ENCODE results near the gene ADCYAP1R1. TPM values are rescaled to one million over a fixed set of nuclear protein-coding genes. Genes with fewer than 3 reads are reported as not detected.
A peak's percentile ranks its signal among the peaks of the same experiment; 100 is the strongest.

ADCYAP1R1 gene
- total RNA-seq: not detected
- not detected for polyA plus RNA-seq
- total RNA-seq: 0 to 0.17 (median 0) reads per million in 6 experiments

DNA sequence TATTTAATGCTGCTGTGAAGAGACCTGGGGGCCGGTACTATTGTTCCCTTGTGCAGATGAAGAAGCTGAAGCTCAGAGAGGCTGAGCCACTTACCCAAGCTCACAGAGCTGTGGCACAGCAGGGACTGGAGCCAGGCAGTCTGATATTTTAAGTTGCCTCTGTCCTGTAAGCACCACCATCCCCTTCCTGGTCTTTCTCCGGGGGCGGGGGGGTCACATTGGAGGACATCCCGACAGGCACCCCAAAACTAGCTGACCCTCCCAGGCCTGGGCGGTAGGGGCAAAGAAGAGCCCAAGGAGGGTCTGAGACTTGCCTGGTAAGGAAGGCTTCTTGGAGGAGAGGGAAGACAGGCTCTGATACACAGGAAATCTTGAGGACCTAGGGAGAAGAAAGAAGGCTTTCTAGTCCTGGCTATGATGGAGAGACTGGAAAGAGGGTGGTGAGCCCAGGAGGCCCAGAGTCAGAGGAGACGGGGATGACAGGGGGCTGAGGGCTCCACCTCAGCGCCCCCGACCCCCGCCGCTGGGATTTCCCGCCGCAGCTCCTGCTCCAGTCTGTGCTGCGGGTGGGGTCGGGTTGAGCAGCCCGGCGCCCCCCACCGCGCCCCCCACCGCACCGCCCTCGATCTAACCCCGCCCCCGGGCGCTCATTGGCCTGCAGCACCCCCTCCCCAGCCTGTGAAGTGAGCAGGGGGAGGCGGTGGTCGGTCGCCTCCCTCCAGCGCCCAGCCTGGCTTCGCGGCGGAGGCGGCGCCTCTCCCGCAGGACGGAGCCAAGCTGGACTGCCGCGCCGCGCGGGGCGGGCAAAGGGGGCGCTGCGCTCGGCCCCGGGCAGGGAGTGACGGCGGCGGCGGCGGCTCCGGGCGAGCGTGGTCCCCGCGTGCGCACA is at the start of gene ADCYAP1R1:
Gene ADCYAP1R1 (plus strand): TSS at position 711 of the 889 bp plus-strand sequence. CDS start 10,957 bp downstream, outside the sequence.
- Mint-ChIP-seq H3K36me3 (no peaks in the 10 kb centered on the region), H3K27me3 (peaks cover 21 to 70% (median 41%) of the 10 kb centered on the region in 5 donors), H3K9me3 (peaks cover 0 to 4% (median 0%) of the 10 kb centered on the region in 9 donors), H3K4me3 (peak within 1 kb of the TSS in 2 of 10 donors; percentile 19 to 42), H3K4me1 (peaks cover 1 to 8% (median 1%) of the 10 kb centered on the region in 4 donors), H3K27ac (peak within 1 kb of the TSS in 1 of 10 donors; percentile 44)
- POLR2A ChIA-PET: no interaction called here
- DNase-seq (no peak), ATAC-seq (no peak)

DNA sequence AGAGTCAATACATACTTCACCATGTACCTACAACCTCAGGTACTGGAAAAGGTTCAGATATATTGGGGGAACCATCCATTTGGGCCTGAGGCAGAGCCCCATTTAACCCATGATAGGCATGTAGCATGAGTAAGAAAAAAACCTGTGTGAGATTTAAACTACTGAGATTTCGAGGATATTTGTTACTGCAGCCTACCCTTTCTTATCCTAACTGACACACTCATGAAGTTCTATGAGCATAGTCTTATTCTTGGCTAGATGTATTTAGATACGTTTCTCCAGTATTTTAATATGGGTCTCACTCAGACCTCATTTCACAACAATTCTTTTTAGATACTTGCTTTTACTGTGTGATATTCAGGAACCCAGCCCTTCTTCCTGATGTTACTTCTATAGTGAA is 49.0 kb upstream of the ADCYAP1R1 start:
- Mint-ChIP-seq H3K27ac (no peak overlapping the region), H3K4me3 (no peak overlapping the region), H3K4me1 (no peaks in the 10 kb centered on the region), H3K27me3 (peaks cover 0 to 37% (median 4%) of the 10 kb centered on the region in 5 donors), H3K36me3 (no peaks in the 10 kb centered on the region), H3K9me3 (no peaks in the 10 kb centered on the region)
- POLR2A ChIA-PET: no interaction called here
- ATAC-seq: no peak
- no peak for DNase-seq

DNA sequence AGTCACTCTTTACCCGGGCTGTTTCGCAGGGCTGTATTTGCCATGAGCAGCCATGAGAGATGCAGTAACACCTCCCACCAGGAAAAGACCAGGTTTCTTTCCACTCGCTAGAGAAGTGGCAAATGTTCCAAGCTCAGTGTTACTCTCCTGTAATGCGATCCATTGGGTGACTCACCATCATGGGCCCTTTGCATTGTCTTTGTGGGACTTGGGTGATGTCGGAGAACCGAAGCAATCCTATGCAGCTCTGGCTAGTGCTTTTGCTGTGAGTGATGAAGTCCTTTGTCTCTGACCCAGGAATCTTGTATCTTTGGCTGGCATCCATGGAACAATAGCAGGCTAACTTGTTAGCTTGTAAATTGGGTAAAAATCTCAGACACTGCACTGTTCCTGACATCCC is 48.4 kb upstream of the ADCYAP1R1 start:
- no peak overlapping the region for H3K27ac Mint-ChIP-seq
- peak in 1 of 10 donors; percentile 23 for DNase-seq
- POLR2A ChIA-PET: no interaction called here
- H3K4me3 Mint-ChIP-seq: no peak overlapping the region
- peaks cover 0 to 31% (median 5%) of the 10 kb centered on the region in 5 donors for H3K27me3 Mint-ChIP-seq
- no peaks in the 10 kb centered on the region for H3K36me3 Mint-ChIP-seq
- ATAC-seq: no peak
- H3K9me3 Mint-ChIP-seq: no peaks in the 10 kb centered on the region
- H3K4me1 Mint-ChIP-seq: no peaks in the 10 kb centered on the region

DNA sequence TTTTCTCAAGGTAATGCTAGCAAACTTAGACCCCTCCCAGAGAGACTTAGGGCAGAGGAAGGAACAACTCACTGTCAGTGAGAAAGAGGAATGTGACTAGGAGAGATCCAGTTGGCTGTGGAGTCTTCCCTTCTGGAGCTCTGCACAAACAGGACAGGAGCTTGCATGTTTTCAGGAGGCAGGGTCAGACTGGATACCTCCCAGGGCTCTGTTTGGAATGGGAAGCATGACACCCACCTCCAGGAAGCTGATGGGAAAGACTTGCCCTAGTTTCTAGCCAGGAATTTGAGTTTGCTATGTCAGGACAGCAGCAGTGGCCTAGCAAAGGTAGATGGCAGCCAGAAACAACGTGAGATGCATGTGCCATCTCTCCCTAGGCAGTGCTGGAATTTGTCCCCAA is 47.7 kb upstream of the ADCYAP1R1 start:
- Mint-ChIP-seq H3K9me3 (no peaks in the 10 kb centered on the region), H3K27ac (no peak overlapping the region), H3K27me3 (peaks cover 3 to 28% (median 8%) of the 10 kb centered on the region in 5 donors), H3K4me3 (no peak overlapping the region), H3K36me3 (no peaks in the 10 kb centered on the region), H3K4me1 (no peaks in the 10 kb centered on the region)
- DNase-seq (no peak), ATAC-seq (no peak)
- POLR2A ChIA-PET: no interaction called here

DNA sequence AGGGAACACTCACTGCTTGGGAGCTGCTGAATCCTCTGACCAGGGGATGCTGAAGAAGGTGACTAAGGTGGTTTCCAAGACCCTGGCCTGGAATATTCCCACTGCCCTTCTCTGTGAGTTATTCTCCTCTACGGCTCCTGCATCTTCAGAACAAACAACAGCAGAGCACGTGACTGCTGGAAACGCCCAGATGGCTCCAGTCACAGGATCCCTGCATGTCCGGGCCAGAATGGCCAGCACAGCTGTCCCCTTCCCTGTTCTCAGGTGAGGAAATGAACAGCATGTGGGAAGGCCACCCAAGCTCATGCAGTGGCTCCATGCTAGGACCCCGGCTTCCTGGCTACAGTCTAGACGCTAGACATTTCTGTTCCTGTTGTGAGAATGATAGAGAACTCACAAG is 45.3 kb upstream of the ADCYAP1R1 start:
- no peaks in the 10 kb centered on the region for H3K36me3 Mint-ChIP-seq
- POLR2A ChIA-PET: no interaction called here
- H3K4me1 Mint-ChIP-seq: no peaks in the 10 kb centered on the region

DNA sequence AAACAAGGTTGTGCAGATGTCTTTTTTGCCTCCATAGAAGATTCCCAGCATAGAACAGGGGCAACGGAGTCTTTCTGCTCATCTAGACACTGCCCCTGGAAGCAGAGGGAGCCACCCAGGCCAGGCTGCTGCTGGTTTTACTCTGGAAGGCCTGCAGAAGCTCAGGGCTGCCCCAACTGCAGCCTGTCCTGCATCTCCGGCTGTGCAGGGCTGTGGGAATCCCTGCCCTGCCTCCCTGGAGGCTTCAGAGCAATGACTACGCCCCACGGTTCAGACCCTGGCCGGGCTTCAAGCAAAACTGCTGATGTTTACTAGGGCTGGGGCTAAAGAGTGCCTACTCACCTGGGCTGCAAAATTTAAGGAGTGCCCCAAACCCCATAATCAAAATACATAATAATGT is 44.5 kb upstream of the ADCYAP1R1 start:
- H3K36me3 Mint-ChIP-seq: no peaks in the 10 kb centered on the region
- no peaks in the 10 kb centered on the region for H3K4me1 Mint-ChIP-seq
- peaks cover 4 to 29% (median 8%) of the 10 kb centered on the region in 5 donors for H3K27me3 Mint-ChIP-seq
- POLR2A ChIA-PET: no interaction called here
- no peak for ATAC-seq
- peaks cover 0 to 5% (median 0%) of the 10 kb centered on the region in 9 donors for H3K9me3 Mint-ChIP-seq
- no peak overlapping the region for H3K4me3 Mint-ChIP-seq
- no peak overlapping the region for H3K27ac Mint-ChIP-seq
- DNase-seq: peak in 1 of 10 donors; percentile 19

More for the DNA sequence above, 45.3 kb upstream of the ADCYAP1R1 start:
- Mint-ChIP-seq H3K27ac (peak overlapping the region in 1 of 10 donors; percentile 20), H3K9me3 (peaks cover 0 to 5% (median 0%) of the 10 kb centered on the region in 9 donors), H3K4me3 (no peak overlapping the region), H3K27me3 (peaks cover 4 to 29% (median 8%) of the 10 kb centered on the region in 5 donors)
- DNase-seq (no peak), ATAC-seq (no peak)

DNA sequence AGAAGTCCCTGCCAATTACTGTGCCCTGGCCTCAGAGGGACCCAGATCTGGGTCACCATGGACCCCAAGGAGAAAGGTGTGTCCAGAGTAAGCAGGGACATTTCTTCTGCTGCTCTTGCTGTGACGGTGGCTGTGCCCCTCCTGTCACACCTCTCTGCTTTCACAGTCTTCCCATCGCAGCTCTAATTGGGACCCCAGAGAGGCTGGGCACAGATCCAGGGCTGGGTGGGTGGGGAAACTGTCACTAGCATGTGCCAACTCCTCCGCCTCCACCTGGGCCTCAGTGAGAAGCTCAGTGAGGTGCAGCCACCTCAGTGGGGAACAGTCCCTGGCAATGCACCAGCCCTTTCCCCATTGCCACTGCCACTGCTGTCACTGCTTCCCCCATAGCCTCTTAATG is 37.3 kb upstream of the ADCYAP1R1 start:
- H3K36me3 Mint-ChIP-seq: peaks cover 0 to 2% (median 0%) of the 10 kb centered on the region in 3 donors

DNA sequence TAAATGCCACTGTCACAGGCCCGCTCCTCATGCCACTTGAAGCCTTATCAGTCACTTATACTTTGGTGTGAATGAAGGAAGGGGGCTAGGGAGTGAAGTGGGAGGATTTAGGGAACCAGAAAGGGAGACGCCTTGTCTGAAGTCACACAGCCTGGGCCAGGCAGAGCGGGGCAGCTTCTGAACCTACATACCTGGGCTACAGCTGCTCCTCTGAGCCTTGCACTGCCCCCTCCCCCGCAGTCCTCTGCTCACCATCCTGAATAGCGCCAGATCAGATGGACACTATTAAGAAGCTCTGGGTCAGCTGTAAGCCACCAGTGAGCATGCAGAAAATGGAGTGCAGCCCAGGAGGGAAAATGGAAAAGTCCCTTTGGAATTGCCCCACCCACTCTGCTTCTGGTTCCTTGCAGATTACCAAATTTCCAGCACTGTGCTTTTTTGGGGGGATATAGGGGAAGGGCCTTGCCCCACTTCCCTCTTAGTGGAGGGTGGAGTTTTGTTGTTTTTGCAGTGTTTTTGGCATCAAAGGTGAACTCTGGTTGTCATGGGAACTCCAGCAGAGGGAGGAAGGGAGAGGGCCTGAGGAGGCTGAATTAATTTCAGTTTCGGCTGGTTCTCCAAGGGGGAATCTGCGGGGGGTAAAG is 35.0 kb upstream of the ADCYAP1R1 start:
- H3K36me3 Mint-ChIP-seq: peaks cover 0 to 2% (median 0%) of the 10 kb centered on the region in 3 donors
- ATAC-seq (no peak), DNase-seq (peak in 1 of 10 donors; percentile 43)
- H3K4me1 Mint-ChIP-seq: peaks cover 0 to 5% (median 2%) of the 10 kb centered on the region in 4 donors
- peaks cover 12 to 42% (median 20%) of the 10 kb centered on the region in 5 donors for H3K27me3 Mint-ChIP-seq
- POLR2A ChIA-PET: no interaction called here
- H3K4me3 Mint-ChIP-seq: no peak overlapping the region
- H3K27ac Mint-ChIP-seq: no peak overlapping the region
- no peaks in the 10 kb centered on the region for H3K9me3 Mint-ChIP-seq

More for the DNA sequence above, 37.3 kb upstream of the ADCYAP1R1 start:
- Mint-ChIP-seq H3K9me3 (peaks cover 0 to 5% (median 0%) of the 10 kb centered on the region in 9 donors), H3K4me1 (peaks cover 0 to 4% (median 2%) of the 10 kb centered on the region in 4 donors), H3K27me3 (peaks cover 13 to 45% (median 26%) of the 10 kb centered on the region in 5 donors), H3K4me3 (no peak overlapping the region), H3K27ac (no peak overlapping the region)
- POLR2A ChIA-PET: no interaction called here
- DNase-seq (no peak), ATAC-seq (no peak)

DNA sequence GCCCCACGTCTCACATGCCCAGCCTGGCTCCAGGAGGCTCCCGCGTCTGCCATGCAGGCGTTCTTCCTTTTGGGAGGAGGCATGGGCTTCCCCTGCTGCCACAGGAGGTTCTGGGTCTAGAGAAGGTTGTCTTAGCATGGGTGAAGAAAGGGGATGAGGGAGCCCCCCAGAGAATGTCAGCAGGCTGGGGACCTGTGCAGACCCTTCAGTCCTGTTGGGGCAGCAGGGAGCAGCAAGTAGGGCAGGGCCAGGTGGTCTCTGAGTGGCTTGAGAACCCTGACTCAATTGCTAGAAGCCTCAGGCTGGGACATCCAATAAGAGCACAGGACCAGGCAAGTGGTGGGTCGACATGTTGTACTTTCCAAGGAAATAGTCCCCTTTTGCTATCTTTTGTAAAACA is 34.4 kb upstream of the ADCYAP1R1 start:
- no peaks in the 10 kb centered on the region for H3K9me3 Mint-ChIP-seq
- H3K36me3 Mint-ChIP-seq: peaks cover 0 to 2% (median 0%) of the 10 kb centered on the region in 3 donors
- POLR2A ChIA-PET: no interaction called here
- peaks cover 0 to 8% (median 5%) of the 10 kb centered on the region in 4 donors for H3K4me1 Mint-ChIP-seq
- no peak overlapping the region for H3K27ac Mint-ChIP-seq
- ATAC-seq: no peak
- no peak overlapping the region for H3K4me3 Mint-ChIP-seq
- peaks cover 12 to 41% (median 20%) of the 10 kb centered on the region in 5 donors for H3K27me3 Mint-ChIP-seq
- no peak for DNase-seq

DNA sequence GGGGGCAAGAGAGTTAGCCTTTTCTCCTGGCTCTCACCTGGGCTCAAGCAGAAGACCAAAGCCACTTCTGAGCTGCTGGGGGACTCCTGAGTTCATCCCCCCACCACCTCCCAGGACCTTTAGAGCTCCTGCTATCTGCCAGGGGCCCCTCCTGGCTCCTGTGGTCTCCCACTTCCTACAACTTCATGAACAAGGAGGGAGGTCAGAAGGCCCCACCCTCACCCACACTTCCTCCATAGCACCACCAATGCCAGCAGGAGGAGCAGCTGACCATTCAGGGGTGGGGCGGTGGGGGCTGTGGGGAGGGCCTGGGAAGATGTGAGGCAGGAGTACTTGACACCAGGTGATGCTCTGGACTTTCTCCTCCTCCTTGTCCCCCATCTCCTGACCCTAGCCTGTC is 32.6 kb upstream of the ADCYAP1R1 start:
- POLR2A ChIA-PET: no interaction called here
- DNase-seq (peak in 1 of 10 donors; percentile 7), ATAC-seq (no peak)
- Mint-ChIP-seq H3K4me1 (peaks cover 11 to 25% (median 17%) of the 10 kb centered on the region in 4 donors), H3K9me3 (no peaks in the 10 kb centered on the region), H3K4me3 (no peak overlapping the region), H3K27ac (no peak overlapping the region), H3K36me3 (peaks cover 0 to 2% (median 0%) of the 10 kb centered on the region in 3 donors), H3K27me3 (peaks cover 2 to 23% (median 9%) of the 10 kb centered on the region in 5 donors)

DNA sequence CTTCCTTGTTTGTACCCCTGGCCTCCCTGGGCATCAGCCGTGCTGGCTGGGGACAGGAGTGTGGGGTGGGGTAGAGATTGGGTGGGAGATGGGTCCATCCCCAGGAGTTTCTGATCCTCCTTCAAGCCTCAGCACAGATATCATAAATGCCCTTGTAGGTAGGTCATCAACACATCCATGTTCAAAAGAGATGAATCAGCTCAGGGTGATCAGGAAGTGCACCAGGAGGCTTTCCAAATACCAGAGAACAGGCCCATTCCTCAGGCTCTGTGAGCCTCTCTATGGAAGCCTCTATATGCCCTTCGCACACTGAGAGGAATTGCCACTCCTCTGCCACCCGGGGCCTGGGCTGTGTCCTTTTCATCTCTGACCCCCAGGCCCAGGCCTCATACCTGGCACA is 31.9 kb upstream of the ADCYAP1R1 start:
- Mint-ChIP-seq H3K4me1 (peaks cover 13 to 27% (median 20%) of the 10 kb centered on the region in 4 donors), H3K4me3 (no peak overlapping the region), H3K27ac (peak overlapping the region in 3 of 10 donors; percentile 11 to 38 (median 27)), H3K27me3 (peaks cover under 1 to 18% (median 9%) of the 10 kb centered on the region in 5 donors), H3K36me3 (peaks cover 0 to 2% (median 0%) of the 10 kb centered on the region in 3 donors), H3K9me3 (no peaks in the 10 kb centered on the region)
- ATAC-seq (no peak), DNase-seq (peak in 1 of 10 donors; percentile 35)
- POLR2A ChIA-PET: no interaction called here

DNA sequence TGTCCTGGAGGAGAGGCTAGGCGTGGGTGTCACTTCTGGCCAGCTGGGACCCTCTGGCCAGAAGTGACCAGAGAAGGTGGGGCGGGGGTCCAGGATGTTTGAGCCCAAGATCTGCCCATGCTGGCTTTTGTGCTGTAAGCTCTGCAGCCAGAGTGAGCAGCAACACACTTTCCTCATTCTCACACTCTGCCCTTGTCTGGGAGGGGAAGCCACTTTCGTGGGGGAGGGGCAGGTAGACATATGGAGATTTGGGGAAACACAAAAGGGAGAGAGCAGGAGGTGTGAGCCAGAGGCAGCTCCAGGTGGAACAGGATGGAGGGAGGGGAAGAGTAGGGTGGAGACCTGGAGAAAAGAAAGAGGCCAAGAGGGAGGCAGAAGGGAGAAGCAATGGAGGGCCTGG is 31.5 kb upstream of the ADCYAP1R1 start:
- Mint-ChIP-seq H3K4me1 (peaks cover 13 to 27% (median 20%) of the 10 kb centered on the region in 4 donors), H3K27me3 (peaks cover 0 to 14% (median 8%) of the 10 kb centered on the region in 5 donors), H3K36me3 (peaks cover 0 to 2% (median 0%) of the 10 kb centered on the region in 3 donors), H3K9me3 (no peaks in the 10 kb centered on the region), H3K4me3 (no peak overlapping the region), H3K27ac (no peak overlapping the region)
- peak in 1 of 10 donors; percentile 27 for DNase-seq
- POLR2A ChIA-PET: no interaction called here
- ATAC-seq: no peak

DNA sequence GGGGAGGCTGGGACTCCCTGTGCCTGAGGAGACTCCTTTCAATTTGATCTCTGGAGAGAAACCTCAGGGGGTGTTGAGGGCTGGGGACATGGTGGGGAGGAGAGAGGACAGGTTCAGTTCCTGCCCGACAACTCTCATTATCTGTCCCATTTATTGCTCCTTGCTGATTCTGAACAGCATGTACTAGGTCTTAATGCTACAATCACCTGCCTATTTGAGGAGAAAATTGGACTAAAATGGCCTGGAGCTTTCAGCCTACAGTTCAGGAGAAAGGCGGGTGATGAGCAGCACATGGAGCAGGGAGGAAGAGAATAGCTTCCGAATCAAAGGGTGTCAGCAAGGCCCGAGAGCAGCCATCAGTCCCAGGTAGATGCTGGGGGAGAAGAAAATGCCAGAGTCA is 30.0 kb upstream of the ADCYAP1R1 start:
- H3K36me3 Mint-ChIP-seq: no peaks in the 10 kb centered on the region
- POLR2A ChIA-PET: no interaction called here
- peak overlapping the region in 1 of 10 donors; percentile 13 for H3K27ac Mint-ChIP-seq
- H3K4me1 Mint-ChIP-seq: peaks cover 13 to 39% (median 20%) of the 10 kb centered on the region in 4 donors
- H3K9me3 Mint-ChIP-seq: no peaks in the 10 kb centered on the region
- DNase-seq: no peak
- H3K27me3 Mint-ChIP-seq: peaks cover 0 to 5% (median 0%) of the 10 kb centered on the region in 5 donors
- no peak overlapping the region for H3K4me3 Mint-ChIP-seq
- ATAC-seq: no peak
